Measurements from ENCODE around the gene TSPOAP1. TPM values are rescaled to one million over a fixed set of nuclear protein-coding genes. Genes with fewer than 3 reads are reported as not detected.
"Not testable (repeated sequence)": the region's sequence is repeated elsewhere in the genome, so short reads cannot be mapped to it uniquely, and the experiment has no call there.

TSPOAP1 gene
- total RNA-seq, 4 donors from 2014 or later, result 11.4 to 16.3 (median 13.0) TPM

DNA sequence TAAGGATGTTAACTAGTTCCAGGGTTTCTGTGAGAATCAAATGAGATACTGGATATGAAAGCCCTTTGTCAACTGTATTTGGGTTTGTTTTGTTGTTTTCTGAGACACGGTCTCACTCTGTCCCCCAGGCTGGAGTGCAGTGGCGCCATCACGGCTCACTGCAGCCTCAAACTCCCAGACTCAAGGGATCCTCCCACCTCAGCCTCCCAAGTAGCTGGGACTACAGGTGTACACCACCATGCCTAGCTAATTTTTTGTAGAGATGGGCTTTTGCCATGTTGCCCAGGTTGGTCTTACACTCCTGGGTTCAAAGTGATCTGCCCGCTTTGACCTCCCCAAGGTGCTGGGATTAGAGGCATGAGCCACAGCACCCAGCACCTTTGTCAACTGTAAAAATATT lies 14.5 kb upstream of the TSPOAP1 start:
- Histone ChIP-seq H3K27ac (peak overlapping the region in 1 of 4 donors; percentile 67), H3K27me3 (no peaks in the 10 kb centered on the region), H3K4me3 (no peak overlapping the region), H3K9me3 (no peaks in the 10 kb centered on the region), H3K36me3 (peaks cover 0 to 55% (median 28%) of the 10 kb centered on the region in 3 donors), H3K4me1 (peaks cover 0 to 17% (median 9%) of the 10 kb centered on the region in 4 donors)
- DNase-seq (ENCODE audit: low spot score in 2 of 2), result no peak
- WGBS, 2 donors, result 86 to 92% methylated on average over 4 of the region's 4 CpGs
- TF ChIP-seq POLR2A (IDR thresholded peaks at IDR 0.05) (no peak), EP300 (IDR thresholded peaks at IDR 0.05) (no peak)
- TF ChIP-seq, protein P1, sequence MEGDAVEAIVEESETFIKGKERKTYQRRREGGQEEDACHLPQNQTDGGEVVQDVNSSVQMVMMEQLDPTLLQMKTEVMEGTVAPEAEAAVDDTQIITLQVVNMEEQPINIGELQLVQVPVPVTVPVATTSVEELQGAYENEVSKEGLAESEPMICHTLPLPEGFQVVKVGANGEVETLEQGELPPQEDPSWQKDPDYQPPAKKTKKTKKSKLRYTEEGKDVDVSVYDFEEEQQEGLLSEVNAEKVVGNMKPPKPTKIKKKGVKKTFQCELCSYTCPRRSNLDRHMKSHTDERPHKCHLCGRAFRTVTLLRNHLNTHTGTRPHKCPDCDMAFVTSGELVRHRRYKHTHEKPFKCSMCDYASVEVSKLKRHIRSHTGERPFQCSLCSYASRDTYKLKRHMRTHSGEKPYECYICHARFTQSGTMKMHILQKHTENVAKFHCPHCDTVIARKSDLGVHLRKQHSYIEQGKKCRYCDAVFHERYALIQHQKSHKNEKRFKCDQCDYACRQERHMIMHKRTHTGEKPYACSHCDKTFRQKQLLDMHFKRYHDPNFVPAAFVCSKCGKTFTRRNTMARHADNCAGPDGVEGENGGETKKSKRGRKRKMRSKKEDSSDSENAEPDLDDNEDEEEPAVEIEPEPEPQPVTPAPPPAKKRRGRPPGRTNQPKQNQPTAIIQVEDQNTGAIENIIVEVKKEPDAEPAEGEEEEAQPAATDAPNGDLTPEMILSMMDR (IDR thresholded peaks at IDR 0.05), result no peak

DNA sequence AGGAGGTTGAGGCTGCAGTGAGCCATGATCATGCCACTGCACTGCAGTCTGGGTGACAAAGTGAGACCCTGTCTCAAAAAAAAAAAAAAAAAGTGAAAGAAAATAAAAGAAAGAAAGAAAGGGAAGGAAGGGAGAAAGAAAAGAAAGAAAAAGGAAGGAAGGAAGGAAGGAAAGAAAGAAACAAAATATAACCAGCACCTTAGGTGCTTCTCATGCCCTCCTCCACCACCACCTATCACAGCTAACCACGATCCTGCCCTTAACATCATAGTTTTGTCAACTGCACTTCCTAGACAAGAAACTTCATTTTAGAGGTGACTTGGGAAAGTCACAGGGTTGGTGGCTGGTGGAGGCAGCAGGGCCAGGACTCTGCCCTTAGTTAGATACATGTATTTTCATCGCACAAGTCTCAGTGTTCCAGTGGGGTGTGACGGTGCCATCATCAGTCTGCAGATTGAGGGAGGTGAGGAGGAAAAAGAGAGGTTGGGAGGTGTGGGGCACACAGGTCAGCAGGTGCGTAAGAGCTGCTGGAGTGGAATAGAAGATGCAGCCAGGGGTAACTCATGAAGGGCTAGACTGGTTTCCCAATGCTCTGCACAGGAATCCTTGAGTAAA lies 13.4 kb upstream of the TSPOAP1 start:
- H3K36me3 ChIP-seq, result peaks cover 0 to 43% (median 16%) of the 10 kb centered on the region in 3 donors
- WGBS, 2 donors, result 80 to 83% methylated on average over 4 of the region's 4 CpGs
- no peaks in the 10 kb centered on the region for H3K9me3 ChIP-seq
- H3K27ac ChIP-seq, result peak overlapping the region in 1 of 4 donors; percentile 5
- TF ChIP-seq EP300 (IDR thresholded peaks at IDR 0.05) (no peak), POLR2A (IDR thresholded peaks at IDR 0.05) (no peak)
- H3K27me3 ChIP-seq, result no peaks in the 10 kb centered on the region
- no peak overlapping the region for H3K4me3 ChIP-seq
- H3K4me1 ChIP-seq, result peaks cover 0 to 21% (median 15%) of the 10 kb centered on the region in 4 donors
- no peak for DNase-seq (ENCODE audit: low spot score in 2 of 2)

DNA sequence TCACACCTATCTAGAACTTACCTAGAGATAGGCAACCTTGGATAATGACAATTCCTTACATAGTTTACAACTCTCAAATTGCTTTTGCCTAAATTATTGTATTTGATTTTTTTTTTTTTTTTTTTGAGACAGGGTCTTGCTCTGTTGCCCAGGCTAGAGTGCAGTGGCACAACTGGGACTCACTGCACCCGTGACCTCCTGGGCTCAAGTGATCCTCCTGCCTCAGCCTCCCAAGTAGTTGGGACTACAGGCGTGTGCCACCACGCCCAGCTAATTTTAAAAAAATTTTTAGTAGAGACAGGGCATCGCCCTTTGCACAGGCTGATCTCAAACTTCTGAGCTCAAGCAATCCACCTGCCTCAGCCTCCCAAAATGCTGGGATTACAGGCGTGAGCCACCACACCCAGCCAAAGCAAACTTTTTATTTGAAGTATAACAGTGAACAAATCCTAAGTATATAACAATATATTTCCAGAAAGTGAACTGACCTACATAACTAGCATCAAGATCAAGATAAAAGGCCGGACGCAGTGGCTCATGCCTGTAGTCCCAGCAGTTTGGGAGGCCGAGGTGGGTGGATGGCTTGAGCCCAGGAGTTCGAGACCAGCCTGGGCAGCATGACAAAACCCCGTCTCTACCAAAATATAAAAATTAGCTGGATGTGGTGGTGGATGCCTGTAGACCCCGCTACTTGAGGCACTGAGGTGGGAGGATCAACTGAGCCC lies 12.7 kb upstream of the TSPOAP1 start:
- H3K4me3 ChIP-seq; H3K27me3 ChIP-seq; DNase-seq (ENCODE audit: low spot score in 2 of 2); H3K9me3 ChIP-seq: not testable (repeated sequence)
- Histone ChIP-seq H3K4me1 (peaks cover 0 to 25% (median 18%) of the 10 kb centered on the region in 4 donors), H3K27ac (peak overlapping the region in 1 of 4 donors; percentile 5), H3K36me3 (peaks cover 0 to 37% (median 9%) of the 10 kb centered on the region in 3 donors)
- whole genome bisulfite sequencing, 2 donors, result 93 to 95% methylated on average over 11 of the region's 11 CpGs

DNA sequence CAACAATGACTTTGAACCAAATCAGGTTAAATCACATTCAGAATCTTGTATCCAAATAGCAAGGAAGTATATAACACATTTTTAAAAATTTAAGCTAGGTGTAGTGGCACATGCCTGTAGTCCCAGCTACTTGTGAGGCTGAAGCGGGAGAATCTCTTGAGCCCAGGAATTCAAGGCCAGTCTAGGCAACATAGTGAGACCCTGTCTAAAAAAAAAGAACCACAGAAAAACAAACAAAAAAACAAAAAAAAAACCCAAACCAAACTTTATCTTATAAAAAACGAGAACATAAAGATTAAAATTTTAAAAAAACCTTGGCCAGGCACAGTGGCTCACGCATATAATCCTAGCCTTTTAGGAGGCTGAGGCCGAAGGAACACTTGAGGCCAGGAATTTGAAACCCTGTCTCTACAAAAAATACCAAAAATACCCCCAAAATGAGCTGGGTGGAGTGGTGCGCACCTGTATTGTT lies 11.8 kb upstream of the TSPOAP1 start:
- Histone ChIP-seq H3K27ac (peak overlapping the region in 2 of 4 donors; percentile 78 to 89), H3K9me3 (no peaks in the 10 kb centered on the region), H3K36me3 (peaks cover 0 to 28% (median under 1%) of the 10 kb centered on the region in 3 donors), H3K4me1 (peaks cover 0 to 32% (median 21%) of the 10 kb centered on the region in 4 donors), H3K4me3 (no peak overlapping the region), H3K27me3 (no peaks in the 10 kb centered on the region)
- DNase-seq (ENCODE audit: low spot score in 2 of 2), result no peak
- WGBS, 2 donors, result 87 to 90% methylated on average over 5 of the region's 5 CpGs
- TF ChIP-seq POLR2A (IDR thresholded peaks at IDR 0.05), result no peak
- TF ChIP-seq, protein P1 (IDR thresholded peaks at IDR 0.05), result no peak
- no peak for TF ChIP-seq EP300 (IDR thresholded peaks at IDR 0.05)

DNA sequence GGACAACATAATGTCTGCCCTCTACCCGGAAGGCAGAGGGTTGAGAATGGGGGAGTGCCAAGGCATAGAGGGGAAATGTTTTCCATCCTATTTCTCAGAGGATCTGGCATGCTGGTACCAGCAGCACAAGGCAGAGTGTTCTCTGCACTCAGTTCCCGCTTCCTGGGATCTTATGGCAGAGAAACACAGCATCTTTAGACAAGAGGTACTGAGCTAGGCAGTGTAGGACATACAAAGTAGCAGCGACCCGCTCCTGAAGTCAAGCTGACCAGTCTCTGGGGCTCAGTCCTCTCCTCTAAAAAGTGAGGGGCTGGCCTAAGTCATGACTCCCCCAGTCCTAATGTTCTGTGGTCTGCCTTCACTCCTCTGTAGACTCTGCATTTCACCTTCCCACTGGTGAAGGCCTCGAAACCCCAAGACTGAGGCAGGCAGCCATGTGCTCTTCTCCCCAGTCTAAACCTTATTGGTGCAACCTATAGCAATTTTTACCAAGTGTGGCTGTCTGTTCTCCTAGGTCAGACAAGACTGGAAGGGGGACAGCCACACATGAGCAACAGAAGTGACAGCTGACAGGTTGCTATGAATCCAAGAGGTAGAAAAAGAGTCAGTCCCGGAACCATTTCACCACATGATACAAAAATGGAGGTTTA lies 11.3 kb upstream of the TSPOAP1 start:
- H3K4me1 ChIP-seq, result peaks cover 0 to 36% (median 22%) of the 10 kb centered on the region in 4 donors
- peak overlapping the region in 2 of 4 donors; percentile 15 to 24 for H3K4me3 ChIP-seq
- H3K36me3 ChIP-seq, result peaks cover 0 to 23% (median 0%) of the 10 kb centered on the region in 3 donors
- no peaks in the 10 kb centered on the region for H3K9me3 ChIP-seq
- H3K27me3 ChIP-seq, result no peaks in the 10 kb centered on the region
- TF ChIP-seq, protein P1 (IDR thresholded peaks at IDR 0.05), result no peak
- TF ChIP-seq EP300 (IDR thresholded peaks at IDR 0.05) (no peak), POLR2A (IDR thresholded peaks at IDR 0.05) (no peak)
- DNase-seq (ENCODE audit: low spot score in 2 of 2), result no peak
- H3K27ac ChIP-seq, result peak overlapping the region in 3 of 4 donors; percentile 76 to 89 (median 78)
- WGBS, 2 donors, result 84 to 85% methylated on average over 4 to 6 of the region's 6 CpGs

All from tibial nerve (tissue), 4 donors.